ENCODE results near the gene ROGDI.
A peak's percentile ranks its signal among the peaks of the same experiment; 100 is the strongest.

The ROGDI gene

GRCh38 chr16:4846901-4847773 lies 44.7 kb upstream of the ROGDI start, which contains the start of the genes GLYR1 and UBN1 (continued):
- TF ChIP-seq ZNF449 (tag by site-specific recombination; IDR thresholded peaks at IDR 0.05) (peak; percentile 50; the same call in 1 of the 2 replicates), SETDB1 (IDR thresholded peaks at IDR 0.05; ENCODE audit: insufficient read length, low read length) (no peak), ZNF660 (tag by site-specific recombination; IDR thresholded peaks at IDR 0.05) (no peak), ZNF398 (tag by site-specific recombination; IDR thresholded peaks at IDR 0.05) (no peak), EGR2 (tag by site-specific recombination; IDR thresholded peaks at IDR 0.05; ENCODE audit: low read depth) (peak; percentile 57; the same call in 1 of the 2 replicates), YY2 (tag by site-specific recombination; IDR thresholded peaks at IDR 0.05) (peak; percentile 93), ZNF639 (tag by site-specific recombination; IDR thresholded peaks at IDR 0.05) (no peak), ZNF521 (tag by site-specific recombination; IDR thresholded peaks at IDR 0.05) (no peak), ZNF140 (tag by site-specific recombination; IDR thresholded peaks at IDR 0.05) (no peak), ZNF48 (tag by site-specific recombination; IDR thresholded peaks at IDR 0.05) (no peak), ZNF132 (tag by site-specific recombination; IDR thresholded peaks at IDR 0.05; ENCODE audit: borderline replicate concordance) (no peak), ZNF580 (tag by site-specific recombination; IDR thresholded peaks at IDR 0.05) (peak; percentile 38; the same call in 1 of the 2 replicates), ZNF677 (tag by site-specific recombination; IDR thresholded peaks at IDR 0.05) (no peak), INSM2 (tag by site-specific recombination; IDR thresholded peaks at IDR 0.05) (no peak), ZNF701 (tag by site-specific recombination; IDR thresholded peaks at IDR 0.05) (no peak), ZNF600 (tag by site-specific recombination; IDR thresholded peaks at IDR 0.05) (no peak), ZNF645 (tag by site-specific recombination; IDR thresholded peaks at IDR 0.05) (no peak), KLF7 (tag by site-specific recombination; IDR thresholded peaks at IDR 0.05; ENCODE audit: borderline replicate concordance) (no peak), KLF10 (tag by site-specific recombination; IDR thresholded peaks at IDR 0.05) (0 out of 2 replicates have a peak, but pooled peaks have one; percentile 16), ZSCAN5A (tag by site-specific recombination; IDR thresholded peaks at IDR 0.05) (no peak), ZNF214 (tag by site-specific recombination; IDR thresholded peaks at IDR 0.05; ENCODE audit: borderline replicate concordance) (no peak), ZSCAN16 (tag by site-specific recombination; IDR thresholded peaks at IDR 0.05) (no peak), ZFP3 (tag by site-specific recombination; IDR thresholded peaks at IDR 0.05; ENCODE audit: low read depth) (no peak), ZNF341 (tag by site-specific recombination; IDR thresholded peaks at IDR 0.05; ENCODE audit: low read depth) (peak; percentile 56; the same call in 1 of the 2 replicates), SP2 (tag by site-specific recombination; IDR thresholded peaks at IDR 0.05) (peak; percentile 86), ZIC2 (tag by site-specific recombination; IDR thresholded peaks at IDR 0.05) (no peak), PRDM6 (tag by site-specific recombination; IDR thresholded peaks at IDR 0.05) (no peak)

All from HEK293 (cell line).